Transverse colon (tissue), 4 donors: ENCODE data around the gene PKN1.

ENCODE experiments used
- CTCF ChIP-seq, 5 experiments: fragments of 200-600 bp in 3 of 5; fragments of 450-650 bp in 2 of 5; sonication (generic) in 3 of 5; IDR thresholded peaks; 1 replicate in 2 of 5; 2 replicates in 3 of 5; pipeline ENCODE4 v1.5.1; 2016 to 2017; ENCODE audit warnings: antibody characterized with exemption in 5 of 5, inconsistent platforms in 3 of 5, mild to moderate bottlenecking in 2 of 5, moderate library complexity in 1 of 5
- EP300 ChIP-seq: sonication (generic); formaldehyde crosslinking; IDR thresholded peaks from one replicate; pipeline ENCODE4 v1.6.1; 2017; ENCODE audit warnings: antibody characterized with exemption, low read depth
- POLR2A ChIP-seq: fragments of 450-650 bp; IDR thresholded peaks from one replicate; pipeline ENCODE4 v1.6.1; 2016; ENCODE audit warnings: antibody characterized with exemption, mild to moderate bottlenecking, moderate library complexity
- POLR2AphosphoS5 ChIP-seq, 3 donors: sonication (generic); formaldehyde crosslinking; IDR thresholded peaks; one replicate each; pipeline ENCODE4 v1.6.1; 2016; ENCODE audit warnings: antibody characterized with exemption in 3 of 3

DNA sequence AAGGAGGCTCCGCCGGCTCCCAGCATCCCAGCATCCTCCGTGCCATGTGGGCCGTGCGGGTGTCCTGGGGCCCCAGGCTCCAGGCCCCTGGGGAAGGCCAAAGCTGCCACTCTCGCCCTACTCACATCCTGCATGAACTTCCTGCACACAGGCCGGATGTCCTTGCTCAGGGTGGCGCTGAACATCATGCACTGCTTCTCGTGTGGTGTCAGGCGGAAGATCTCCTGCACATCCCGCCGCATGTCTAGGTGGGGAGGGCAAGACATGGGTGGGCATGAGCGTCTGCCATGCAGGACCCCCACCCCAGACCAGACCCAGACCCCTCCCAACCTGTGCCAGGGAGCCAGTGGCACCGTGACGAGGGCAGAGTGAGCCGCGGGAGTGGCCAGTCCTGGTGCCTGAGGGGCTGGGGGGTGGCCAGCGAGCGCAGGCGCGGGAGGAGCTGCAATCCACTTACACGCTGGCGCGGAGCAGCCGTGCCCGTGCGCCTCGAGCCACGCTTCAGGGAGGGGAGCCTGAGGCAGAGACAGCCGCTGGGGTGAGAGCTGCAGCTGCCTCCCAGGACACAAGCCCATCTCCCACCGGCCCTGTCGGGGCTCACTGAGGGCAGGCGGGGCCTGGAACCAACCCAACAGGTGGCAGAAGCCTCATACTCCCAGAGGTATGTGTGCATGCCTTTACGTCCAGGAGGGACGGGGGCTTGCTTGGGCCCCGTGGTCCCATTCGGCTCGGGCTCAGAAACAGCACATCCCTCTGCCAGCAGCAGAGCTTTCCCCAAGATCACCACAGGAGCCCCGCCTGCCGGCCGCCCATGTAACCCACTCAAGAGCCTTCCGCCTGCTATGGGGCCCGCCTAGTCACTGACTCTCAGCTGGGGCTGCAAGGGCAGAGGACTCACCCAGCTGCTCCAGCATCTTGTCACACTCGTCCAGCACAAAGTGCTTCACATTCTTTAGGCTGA, 22.7 kb upstream of the PKN1 start:
- TF ChIP-seq EP300: no peak
- no peak for TF ChIP-seq POLR2A
- no peak for TF ChIP-seq POLR2AphosphoS5 (IDR thresholded peaks at IDR 0.05)
- TF ChIP-seq CTCF (IDR thresholded peaks at IDR 0.05): no peak
